AG09309 (cell line): ENCODE data around the gene ARL6IP6.
"Not testable (repeated sequence)": the region's sequence is repeated elsewhere in the genome, so short reads cannot be mapped to it uniquely, and the experiment has no call there.

ENCODE experiments used
- DNase-seq: peaks from one replicate; pipeline ENCODE4 v3.0.0-alpha.2; 2010; ENCODE audit warnings: low read depth
- H3K4me3 ChIP-seq: 2 replicates; pipeline ENCODE4 v1.5.1; 2011; ENCODE audit warnings: mild to moderate bottlenecking, low read depth, low read length, moderate library complexity; ENCODE audit not compliant: control insufficient read depth
- TF ChIP-seq, protein P1 (sequence below): IDR thresholded peaks from 2 replicates; pipeline ENCODE4 v1.5.1; 2011; ENCODE audit warnings: mild to moderate bottlenecking, low read depth, low read length, inconsistent platforms; ENCODE audit not compliant: insufficient read depth, control insufficient read depth; ENCODE audit errors: missing control alignments

The ARL6IP6 gene

DNA sequence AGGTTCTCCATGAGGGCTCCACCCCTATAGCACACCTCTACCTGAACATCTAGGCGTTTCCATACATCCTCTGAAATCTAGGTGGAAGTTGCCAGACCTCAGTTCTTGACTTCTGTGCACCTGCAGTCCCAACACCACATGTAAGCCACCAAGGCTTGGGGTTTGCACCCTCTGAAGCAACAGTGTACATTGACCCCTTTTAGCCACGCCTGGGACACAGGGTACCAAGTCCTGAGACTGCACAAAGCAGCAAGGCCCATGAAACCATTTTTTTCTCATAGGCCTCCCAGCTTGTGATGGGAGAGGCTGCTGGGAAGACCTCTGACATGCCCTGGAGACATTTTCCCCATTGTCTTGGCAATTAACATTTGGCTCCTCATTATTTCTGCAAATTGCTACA lies 20.0 kb downstream of the ARL6IP6 start:
- DNase-seq = no peak
- no peak overlapping the region for H3K4me3 ChIP-seq
- TF ChIP-seq, protein P1, sequence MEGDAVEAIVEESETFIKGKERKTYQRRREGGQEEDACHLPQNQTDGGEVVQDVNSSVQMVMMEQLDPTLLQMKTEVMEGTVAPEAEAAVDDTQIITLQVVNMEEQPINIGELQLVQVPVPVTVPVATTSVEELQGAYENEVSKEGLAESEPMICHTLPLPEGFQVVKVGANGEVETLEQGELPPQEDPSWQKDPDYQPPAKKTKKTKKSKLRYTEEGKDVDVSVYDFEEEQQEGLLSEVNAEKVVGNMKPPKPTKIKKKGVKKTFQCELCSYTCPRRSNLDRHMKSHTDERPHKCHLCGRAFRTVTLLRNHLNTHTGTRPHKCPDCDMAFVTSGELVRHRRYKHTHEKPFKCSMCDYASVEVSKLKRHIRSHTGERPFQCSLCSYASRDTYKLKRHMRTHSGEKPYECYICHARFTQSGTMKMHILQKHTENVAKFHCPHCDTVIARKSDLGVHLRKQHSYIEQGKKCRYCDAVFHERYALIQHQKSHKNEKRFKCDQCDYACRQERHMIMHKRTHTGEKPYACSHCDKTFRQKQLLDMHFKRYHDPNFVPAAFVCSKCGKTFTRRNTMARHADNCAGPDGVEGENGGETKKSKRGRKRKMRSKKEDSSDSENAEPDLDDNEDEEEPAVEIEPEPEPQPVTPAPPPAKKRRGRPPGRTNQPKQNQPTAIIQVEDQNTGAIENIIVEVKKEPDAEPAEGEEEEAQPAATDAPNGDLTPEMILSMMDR = no peak

DNA sequence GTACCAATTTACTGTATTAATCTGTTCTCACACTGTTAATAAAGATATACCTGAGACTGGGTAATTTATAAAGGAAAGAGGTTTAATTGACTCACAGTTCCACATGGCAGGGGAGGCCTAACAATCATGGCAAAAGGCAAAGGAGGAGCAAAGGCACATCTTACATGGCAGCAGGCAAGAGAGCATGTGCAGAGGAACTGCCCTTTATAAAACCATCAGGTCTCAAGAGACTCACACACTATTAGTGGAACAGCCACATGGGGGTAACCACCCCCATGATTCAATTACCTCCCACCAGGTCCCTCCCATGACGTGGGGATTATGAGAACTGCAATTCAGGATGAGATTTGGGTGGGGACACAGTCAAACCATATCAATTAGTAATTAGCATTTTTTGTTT lies 21.3 kb downstream of the ARL6IP6 start:
- not testable (repeated sequence) for DNase-seq, H3K4me3 ChIP-seq

DNA sequence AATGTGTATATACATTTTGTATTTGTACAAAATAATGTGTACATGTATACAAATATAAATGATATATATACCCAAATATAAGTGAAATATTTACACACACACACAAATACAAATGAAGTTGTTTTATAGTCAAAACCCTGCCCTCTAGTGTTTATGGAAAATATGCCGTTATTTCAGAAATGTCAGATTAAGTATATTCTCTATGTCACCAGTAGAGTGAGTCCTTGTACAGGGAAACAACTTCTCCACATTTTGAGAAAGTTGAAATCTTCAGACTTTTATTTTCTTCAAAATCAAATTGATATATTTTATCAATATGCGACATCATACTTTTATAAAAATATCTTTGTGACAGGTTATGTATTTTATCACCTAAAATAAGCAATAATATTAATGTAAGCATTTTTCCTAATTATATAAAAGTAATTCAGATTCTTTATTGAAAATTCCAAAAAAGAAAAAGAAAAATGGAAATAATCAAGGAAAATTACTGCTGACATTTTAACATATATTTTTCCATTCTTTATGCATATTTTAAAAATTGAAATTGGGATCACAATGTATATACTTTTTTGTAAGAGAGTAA lies 22.4 kb downstream of the ARL6IP6 start:
- H3K4me3 ChIP-seq = no peak overlapping the region
- peak; percentile 42 for DNase-seq
- TF ChIP-seq, protein P1 = peak; percentile 66

DNA sequence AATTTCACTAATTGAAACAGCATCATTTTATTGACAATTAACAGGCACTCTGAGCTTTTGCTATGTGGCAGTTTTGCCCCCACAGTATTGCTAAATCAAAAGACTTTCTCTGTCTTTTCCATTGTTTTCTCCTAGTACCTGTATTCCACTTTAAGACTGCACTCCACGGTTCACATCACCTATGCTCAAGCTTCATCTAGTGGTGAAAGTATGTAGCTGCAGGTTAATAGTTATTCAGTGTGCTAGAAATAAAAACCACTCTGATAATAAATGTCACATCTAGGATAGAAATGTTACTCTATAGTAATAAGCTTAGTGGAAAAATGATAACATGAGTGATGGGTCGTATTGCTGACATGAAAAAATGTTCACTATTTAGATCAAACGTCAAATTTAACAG lies 24.6 kb downstream of the ARL6IP6 start:
- H3K4me3 ChIP-seq = no peak overlapping the region
- DNase-seq = no peak
- TF ChIP-seq, protein P1 = peak; percentile 49

DNA sequence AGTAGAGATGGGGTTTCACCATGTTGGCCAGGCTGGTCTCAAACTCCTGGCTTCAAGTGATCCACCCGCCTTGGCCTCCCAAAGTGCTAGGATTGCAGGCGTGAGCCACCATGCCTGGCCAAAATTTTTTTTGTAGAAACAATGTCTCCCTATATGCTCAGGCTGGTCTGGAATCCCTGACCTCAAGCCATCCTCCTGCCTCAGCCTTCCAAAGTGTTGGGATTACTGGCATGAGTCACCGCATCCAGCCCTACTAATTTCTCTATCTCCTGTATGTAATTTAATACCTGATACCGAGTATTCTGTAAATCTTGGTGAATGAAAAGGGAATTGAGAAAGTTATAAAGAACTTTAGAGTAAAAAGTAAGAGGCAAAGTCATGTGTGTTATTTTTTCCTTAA lies 29.3 kb downstream of the ARL6IP6 start:
- not testable (repeated sequence) for DNase-seq

DNA sequence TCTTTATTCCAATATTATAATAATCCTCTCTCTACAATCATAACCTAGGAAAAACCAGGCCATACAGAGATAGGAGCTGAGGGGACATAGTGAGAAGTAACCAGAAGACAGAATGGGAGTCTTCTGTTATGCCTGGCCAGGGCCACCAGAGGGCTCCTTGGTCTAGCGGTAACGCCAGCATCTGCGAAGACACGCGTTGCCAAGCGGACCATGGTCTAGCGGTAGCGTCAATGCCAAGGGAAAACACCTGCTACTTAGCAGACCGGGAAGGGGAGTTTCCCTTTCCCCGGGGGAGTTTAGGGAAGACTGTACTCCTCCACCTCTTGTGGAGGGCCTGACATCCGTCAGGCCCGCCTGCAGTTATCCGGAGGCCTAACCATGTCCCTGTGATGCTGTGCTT lies 36.6 kb downstream of the ARL6IP6 start:
- TF ChIP-seq, protein P1 = peak; percentile 25
- no peak overlapping the region for H3K4me3 ChIP-seq
- DNase-seq = no peak

More for the DNA sequence above, 29.3 kb downstream of the ARL6IP6 start:
- H3K4me3 ChIP-seq = not testable (repeated sequence)

DNA sequence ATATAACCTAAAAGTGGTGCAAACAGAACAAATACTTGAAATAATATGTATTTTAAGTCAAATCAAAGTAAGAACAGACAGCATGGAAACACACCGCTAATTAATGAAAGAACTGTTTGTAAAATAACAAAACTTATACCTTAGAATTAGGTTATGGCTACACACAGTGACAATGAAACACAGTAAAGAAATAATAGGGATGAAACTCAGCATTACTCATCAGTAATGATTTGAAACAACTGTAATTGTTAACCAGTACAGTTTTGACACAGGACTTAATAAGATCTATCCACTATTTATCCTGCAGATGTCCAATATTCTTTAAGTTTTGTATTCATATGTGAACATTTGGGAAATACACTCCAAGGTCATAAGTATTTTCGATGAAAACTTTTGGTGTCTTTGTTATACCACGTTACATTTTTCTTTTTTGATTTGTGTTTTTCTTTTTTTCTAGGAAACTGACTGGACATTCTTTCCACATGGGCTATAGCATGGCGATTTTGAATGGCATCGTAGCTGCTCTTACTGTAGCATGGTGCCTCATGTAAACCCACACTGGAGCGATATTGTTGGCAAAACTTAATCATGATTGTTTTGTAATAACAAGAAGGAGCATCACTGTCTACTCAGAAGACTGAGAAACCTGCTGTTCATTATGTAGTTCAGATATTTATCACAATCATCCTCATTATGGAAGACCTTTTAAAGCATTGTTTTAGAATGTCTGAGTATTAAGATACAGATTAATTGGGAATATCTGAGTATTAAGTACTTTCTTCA lies 41.1 kb downstream of the ARL6IP6 start:
- no peak overlapping the region for H3K4me3 ChIP-seq
- DNase-seq = no peak
- TF ChIP-seq, protein P1 = no peak
